ENCODE results near the gene UBA1.

DNA sequence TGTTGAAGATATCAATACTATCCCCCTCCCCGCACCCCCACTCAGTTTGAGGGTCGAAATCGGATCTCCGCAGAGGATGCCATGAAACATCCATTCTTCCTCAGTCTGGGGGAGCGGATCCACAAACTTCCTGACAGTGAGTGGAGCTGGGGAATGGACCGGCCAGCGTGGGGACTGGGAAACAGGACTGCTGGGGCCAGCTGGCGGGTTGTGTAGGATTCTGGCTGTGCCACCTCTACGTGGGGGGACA, 33.6 kb downstream of the UBA1 start:
- TF ChIP-seq CTCF (IDR thresholded peaks at IDR 0.05 in 8 of 11, conservative IDR thresholded peaks at IDR 0.05 in 3 of 11), result no peak
- TF ChIP-seq POLR2A (IDR thresholded peaks at IDR 0.05), result no peak
- no peak for TF ChIP-seq POLR2AphosphoS5 (IDR thresholded peaks at IDR 0.05)

All from spleen (tissue), 7 donors.